Measurements from ENCODE around the gene PTPN9.
"Not testable (repeated sequence)": the region's sequence is repeated elsewhere in the genome, so short reads cannot be mapped to it uniquely, and the experiment has no call there.

GRCh38 chr15:75483556-75483955 lies 95.6 kb downstream of the PTPN9 start:
- not testable (repeated sequence) for TF ChIP-seq CTCF (conservative IDR thresholded peaks at IDR 0.05; ENCODE audit: low read depth, low read length); EZH2phosphoT487 (IDR thresholded peaks at IDR 0.05; ENCODE audit: borderline replicate concordance, low read length)

Data from PC-3 (cell line).